ENCODE data around the gene HINT3. TPM values are rescaled to one million over a fixed set of nuclear protein-coding genes. Genes with fewer than 3 reads are reported as not detected.

HINT3 gene
- total and polyA plus RNA-seq, 2 of the 13 experiments (the other 11 are each of a cell fraction or from before 2014, with no cell fraction given): 3.1 to 22.8 TPM

DNA sequence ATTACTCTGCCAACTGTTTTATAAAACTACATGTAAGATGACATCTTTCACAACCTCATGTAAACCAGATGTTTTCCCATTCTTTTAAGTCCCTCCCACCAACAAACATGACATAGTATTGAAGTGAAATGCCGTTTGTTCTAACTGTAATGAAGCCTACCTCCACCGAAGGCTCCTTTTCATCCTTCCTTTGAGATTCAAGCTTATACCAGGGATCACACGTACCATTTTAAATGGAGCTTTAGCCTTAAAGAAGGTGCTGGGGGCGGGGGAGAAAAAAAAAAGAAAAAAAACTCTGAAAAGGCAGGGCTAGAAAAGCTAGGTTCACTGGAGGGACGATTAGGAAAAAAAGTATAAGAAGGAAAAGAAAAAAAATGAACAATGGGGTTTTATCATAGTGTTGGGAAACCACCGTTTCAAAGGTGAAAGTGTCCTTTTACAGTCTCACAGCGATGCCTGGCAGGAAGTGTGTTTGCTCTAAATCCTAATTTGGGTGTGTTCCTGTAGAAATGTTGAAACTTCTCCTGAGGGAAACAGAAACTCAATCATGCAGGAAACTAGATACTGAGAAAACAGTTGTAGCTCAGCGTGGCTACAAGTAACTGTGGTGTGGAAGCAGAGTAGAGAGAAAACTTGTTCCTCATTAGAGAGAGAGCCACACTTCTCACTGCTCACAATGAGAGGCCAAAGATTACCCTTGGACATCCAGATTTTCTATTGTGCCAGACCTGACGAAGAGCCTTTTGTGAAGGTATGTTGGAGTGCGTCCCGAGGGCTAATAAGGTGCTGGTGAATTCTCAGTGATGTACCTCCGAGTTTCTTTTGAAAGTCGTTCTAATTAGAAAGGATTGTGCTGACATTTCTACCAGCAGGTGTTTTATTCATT lies 37.6 kb upstream of the HINT3 start (continued):
- TF ChIP-seq, protein P1, sequence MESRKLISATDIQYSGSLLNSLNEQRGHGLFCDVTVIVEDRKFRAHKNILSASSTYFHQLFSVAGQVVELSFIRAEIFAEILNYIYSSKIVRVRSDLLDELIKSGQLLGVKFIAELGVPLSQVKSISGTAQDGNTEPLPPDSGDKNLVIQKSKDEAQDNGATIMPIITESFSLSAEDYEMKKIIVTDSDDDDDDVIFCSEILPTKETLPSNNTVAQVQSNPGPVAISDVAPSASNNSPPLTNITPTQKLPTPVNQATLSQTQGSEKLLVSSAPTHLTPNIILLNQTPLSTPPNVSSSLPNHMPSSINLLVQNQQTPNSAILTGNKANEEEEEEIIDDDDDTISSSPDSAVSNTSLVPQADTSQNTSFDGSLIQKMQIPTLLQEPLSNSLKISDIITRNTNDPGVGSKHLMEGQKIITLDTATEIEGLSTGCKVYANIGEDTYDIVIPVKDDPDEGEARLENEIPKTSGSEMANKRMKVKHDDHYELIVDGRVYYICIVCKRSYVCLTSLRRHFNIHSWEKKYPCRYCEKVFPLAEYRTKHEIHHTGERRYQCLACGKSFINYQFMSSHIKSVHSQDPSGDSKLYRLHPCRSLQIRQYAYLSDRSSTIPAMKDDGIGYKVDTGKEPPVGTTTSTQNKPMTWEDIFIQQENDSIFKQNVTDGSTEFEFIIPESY (CRISPR knock-in tag; IDR thresholded peaks at IDR 0.05): no peak
- TF ChIP-seq ZNF264 (CRISPR knock-in tag; IDR thresholded peaks at IDR 0.05): 0 out of 2 replicates have a peak, but pooled peaks have one; percentile 23
- TF ChIP-seq, protein P2, sequence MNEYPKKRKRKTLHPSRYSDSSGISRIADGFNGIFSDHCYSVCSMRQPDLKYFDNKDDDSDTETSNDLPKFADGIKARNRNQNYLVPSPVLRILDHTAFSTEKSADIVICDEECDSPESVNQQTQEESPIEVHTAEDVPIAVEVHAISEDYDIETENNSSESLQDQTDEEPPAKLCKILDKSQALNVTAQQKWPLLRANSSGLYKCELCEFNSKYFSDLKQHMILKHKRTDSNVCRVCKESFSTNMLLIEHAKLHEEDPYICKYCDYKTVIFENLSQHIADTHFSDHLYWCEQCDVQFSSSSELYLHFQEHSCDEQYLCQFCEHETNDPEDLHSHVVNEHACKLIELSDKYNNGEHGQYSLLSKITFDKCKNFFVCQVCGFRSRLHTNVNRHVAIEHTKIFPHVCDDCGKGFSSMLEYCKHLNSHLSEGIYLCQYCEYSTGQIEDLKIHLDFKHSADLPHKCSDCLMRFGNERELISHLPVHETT (CRISPR knock-in tag; conservative IDR thresholded peaks at IDR 0.05): no peak
- TF ChIP-seq HIVEP1 (CRISPR knock-in tag; IDR thresholded peaks at IDR 0.05): no peak
- TF ChIP-seq CBFB (CRISPR knock-in tag; IDR thresholded peaks at IDR 0.05): no peak
- no peak for TF ChIP-seq ZNF33B (CRISPR knock-in tag; IDR thresholded peaks at IDR 0.05)
- TF ChIP-seq AKAP8 (CRISPR knock-in tag; IDR thresholded peaks at IDR 0.05): no peak
- TF ChIP-seq ZNF776 (CRISPR knock-in tag; IDR thresholded peaks at IDR 0.05): no peak
- TF ChIP-seq, protein P3, sequence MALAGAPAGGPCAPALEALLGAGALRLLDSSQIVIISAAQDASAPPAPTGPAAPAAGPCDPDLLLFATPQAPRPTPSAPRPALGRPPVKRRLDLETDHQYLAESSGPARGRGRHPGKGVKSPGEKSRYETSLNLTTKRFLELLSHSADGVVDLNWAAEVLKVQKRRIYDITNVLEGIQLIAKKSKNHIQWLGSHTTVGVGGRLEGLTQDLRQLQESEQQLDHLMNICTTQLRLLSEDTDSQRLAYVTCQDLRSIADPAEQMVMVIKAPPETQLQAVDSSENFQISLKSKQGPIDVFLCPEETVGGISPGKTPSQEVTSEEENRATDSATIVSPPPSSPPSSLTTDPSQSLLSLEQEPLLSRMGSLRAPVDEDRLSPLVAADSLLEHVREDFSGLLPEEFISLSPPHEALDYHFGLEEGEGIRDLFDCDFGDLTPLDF (CRISPR knock-in tag; IDR thresholded peaks at IDR 0.05): peak; percentile 25; the same call in 1 of the 2 replicates
- TF ChIP-seq, protein P4, sequence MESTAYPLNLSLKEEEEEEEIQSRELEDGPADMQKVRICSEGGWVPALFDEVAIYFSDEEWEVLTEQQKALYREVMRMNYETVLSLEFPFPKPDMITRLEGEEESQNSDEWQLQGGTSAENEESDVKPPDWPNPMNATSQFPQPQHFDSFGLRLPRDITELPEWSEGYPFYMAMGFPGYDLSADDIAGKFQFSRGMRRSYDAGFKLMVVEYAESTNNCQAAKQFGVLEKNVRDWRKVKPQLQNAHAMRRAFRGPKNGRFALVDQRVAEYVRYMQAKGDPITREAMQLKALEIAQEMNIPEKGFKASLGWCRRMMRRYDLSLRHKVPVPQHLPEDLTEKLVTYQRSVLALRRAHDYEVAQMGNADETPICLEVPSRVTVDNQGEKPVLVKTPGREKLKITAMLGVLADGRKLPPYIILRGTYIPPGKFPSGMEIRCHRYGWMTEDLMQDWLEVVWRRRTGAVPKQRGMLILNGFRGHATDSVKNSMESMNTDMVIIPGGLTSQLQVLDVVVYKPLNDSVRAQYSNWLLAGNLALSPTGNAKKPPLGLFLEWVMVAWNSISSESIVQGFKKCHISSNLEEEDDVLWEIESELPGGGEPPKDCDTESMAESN (CRISPR knock-in tag; conservative IDR thresholded peaks at IDR 0.05): 0 out of 2 replicates have a peak, but pooled peaks have one; percentile 27
- TF ChIP-seq MTF2 (CRISPR knock-in tag; IDR thresholded peaks at IDR 0.05; ENCODE audit: borderline replicate concordance): no peak
- no peak for TF ChIP-seq ZNF678 (CRISPR knock-in tag; IDR thresholded peaks at IDR 0.05)
- no peak for TF ChIP-seq GTF3A (CRISPR knock-in tag; conservative IDR thresholded peaks at IDR 0.05)
- TF ChIP-seq KMT2B (CRISPR knock-in tag; IDR thresholded peaks at IDR 0.05): 0 out of 2 replicates have a peak, but pooled peaks have one; percentile 41
- TF ChIP-seq RFXANK (CRISPR knock-in tag; IDR thresholded peaks at IDR 0.05): 0 out of 2 replicates have a peak, but pooled peaks have one; percentile 53
- TF ChIP-seq ZFP41 (CRISPR knock-in tag; IDR thresholded peaks at IDR 0.05; ENCODE audit: borderline replicate concordance): no peak
- TF ChIP-seq, protein P5, sequence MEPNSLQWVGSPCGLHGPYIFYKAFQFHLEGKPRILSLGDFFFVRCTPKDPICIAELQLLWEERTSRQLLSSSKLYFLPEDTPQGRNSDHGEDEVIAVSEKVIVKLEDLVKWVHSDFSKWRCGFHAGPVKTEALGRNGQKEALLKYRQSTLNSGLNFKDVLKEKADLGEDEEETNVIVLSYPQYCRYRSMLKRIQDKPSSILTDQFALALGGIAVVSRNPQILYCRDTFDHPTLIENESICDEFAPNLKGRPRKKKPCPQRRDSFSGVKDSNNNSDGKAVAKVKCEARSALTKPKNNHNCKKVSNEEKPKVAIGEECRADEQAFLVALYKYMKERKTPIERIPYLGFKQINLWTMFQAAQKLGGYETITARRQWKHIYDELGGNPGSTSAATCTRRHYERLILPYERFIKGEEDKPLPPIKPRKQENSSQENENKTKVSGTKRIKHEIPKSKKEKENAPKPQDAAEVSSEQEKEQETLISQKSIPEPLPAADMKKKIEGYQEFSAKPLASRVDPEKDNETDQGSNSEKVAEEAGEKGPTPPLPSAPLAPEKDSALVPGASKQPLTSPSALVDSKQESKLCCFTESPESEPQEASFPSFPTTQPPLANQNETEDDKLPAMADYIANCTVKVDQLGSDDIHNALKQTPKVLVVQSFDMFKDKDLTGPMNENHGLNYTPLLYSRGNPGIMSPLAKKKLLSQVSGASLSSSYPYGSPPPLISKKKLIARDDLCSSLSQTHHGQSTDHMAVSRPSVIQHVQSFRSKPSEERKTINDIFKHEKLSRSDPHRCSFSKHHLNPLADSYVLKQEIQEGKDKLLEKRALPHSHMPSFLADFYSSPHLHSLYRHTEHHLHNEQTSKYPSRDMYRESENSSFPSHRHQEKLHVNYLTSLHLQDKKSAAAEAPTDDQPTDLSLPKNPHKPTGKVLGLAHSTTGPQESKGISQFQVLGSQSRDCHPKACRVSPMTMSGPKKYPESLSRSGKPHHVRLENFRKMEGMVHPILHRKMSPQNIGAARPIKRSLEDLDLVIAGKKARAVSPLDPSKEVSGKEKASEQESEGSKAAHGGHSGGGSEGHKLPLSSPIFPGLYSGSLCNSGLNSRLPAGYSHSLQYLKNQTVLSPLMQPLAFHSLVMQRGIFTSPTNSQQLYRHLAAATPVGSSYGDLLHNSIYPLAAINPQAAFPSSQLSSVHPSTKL (CRISPR knock-in tag; IDR thresholded peaks at IDR 0.05): peak; percentile 88
